Measurements from ENCODE around the gene SNX7. TPM values are rescaled to one million over a fixed set of nuclear protein-coding genes. Genes with fewer than 3 reads are reported as not detected.

Gene SNX7
- total and polyA plus RNA-seq, 8 donors, result 11.1 to 38.9 (median 24.5) TPM

- no peaks in the 10 kb centered on the region for H3K27me3 ChIP-seq
- no peak for DNase-seq
- no peak overlapping the region for H3K27ac ChIP-seq
- no peak for TF ChIP-seq POLR2AphosphoS5 (IDR thresholded peaks at IDR 0.05)
- no peak for TF ChIP-seq POLR2A (IDR thresholded peaks at IDR 0.05)
- TF ChIP-seq EP300 (IDR thresholded peaks at IDR 0.05), result no peak
- TF ChIP-seq CTCF (IDR thresholded peaks at IDR 0.05), result no peak
- H3K4me1 ChIP-seq, result peaks cover 0 to 15% (median 3%) of the 10 kb centered on the region in 4 donors
- intact Hi-C loops (cut with DNase I; ENCODE audit: low total_unique reads), result no loop called here
- H3K4me3 ChIP-seq, result no peak overlapping the region
- 91 to 100% (median 94%) methylated on average over 3 of the region's 3 CpGs for WGBS, 5 donors
- peaks cover 0 to 22% (median 16%) of the 10 kb centered on the region in 4 donors for H3K36me3 ChIP-seq
- no peaks in the 10 kb centered on the region for H3K9me3 ChIP-seq
Measured at GRCh38 chr1:98681812-98682211, 20.3 kb downstream of the SNX7 start.

- no peak for DNase-seq
- H3K27me3 ChIP-seq, result no peaks in the 10 kb centered on the region
- intact Hi-C loops (cut with DNase I; ENCODE audit: low total_unique reads), result no loop called here
- H3K36me3 ChIP-seq, result peaks cover 0 to 37% (median 30%) of the 10 kb centered on the region in 4 donors
- WGBS, 5 donors, result 89 to 96% (median 92%) methylated on average over 2 of the region's 2 CpGs
- H3K9me3 ChIP-seq, result no peaks in the 10 kb centered on the region
- H3K27ac ChIP-seq, result no peak overlapping the region
- H3K4me1 ChIP-seq, result no peaks in the 10 kb centered on the region
- no peak for TF ChIP-seq POLR2AphosphoS5 (IDR thresholded peaks at IDR 0.05)
- H3K4me3 ChIP-seq, result no peak overlapping the region
Measured at GRCh38 chr1:98688110-98688739, 26.7 kb downstream of the SNX7 start.

GRCh38 chr1:98690576-98690975 is 29.1 kb downstream of the SNX7 start:
- no peak for DNase-seq
- no peak overlapping the region for H3K27ac ChIP-seq
- TF ChIP-seq CTCF (IDR thresholded peaks at IDR 0.05) (no peak), POLR2A (IDR thresholded peaks at IDR 0.05) (no peak), EP300 (IDR thresholded peaks at IDR 0.05) (no peak), POLR2AphosphoS5 (IDR thresholded peaks at IDR 0.05) (no peak)
- H3K27me3 ChIP-seq, result no peaks in the 10 kb centered on the region
- H3K9me3 ChIP-seq, result no peaks in the 10 kb centered on the region
- H3K4me1 ChIP-seq, result no peaks in the 10 kb centered on the region
- intact Hi-C loops (cut with DNase I; ENCODE audit: low total_unique reads), result no loop called here
- peaks cover 0 to 37% (median 23%) of the 10 kb centered on the region in 4 donors for H3K36me3 ChIP-seq
- no peak overlapping the region for H3K4me3 ChIP-seq

GRCh38 chr1:98692482-98692881 is 31.0 kb downstream of the SNX7 start:
- Histone ChIP-seq H3K36me3 (peaks cover 0 to 29% (median 15%) of the 10 kb centered on the region in 4 donors), H3K9me3 (no peaks in the 10 kb centered on the region), H3K27me3 (no peaks in the 10 kb centered on the region), H3K4me3 (no peak overlapping the region), H3K4me1 (no peaks in the 10 kb centered on the region), H3K27ac (no peak overlapping the region)
- TF ChIP-seq CTCF (IDR thresholded peaks at IDR 0.05) (no peak), POLR2AphosphoS5 (IDR thresholded peaks at IDR 0.05) (no peak), POLR2A (IDR thresholded peaks at IDR 0.05) (no peak), EP300 (IDR thresholded peaks at IDR 0.05) (no peak)
- WGBS, 5 donors, result 94 to 98% (median 96%) methylated on average over 2 of the region's 2 CpGs
- intact Hi-C loops (cut with DNase I; ENCODE audit: low total_unique reads), result no loop called here
- DNase-seq, result no peak

- intact Hi-C loops (cut with DNase I; ENCODE audit: low total_unique reads), result no loop called here
- Histone ChIP-seq H3K4me1 (no peaks in the 10 kb centered on the region), H3K9me3 (no peaks in the 10 kb centered on the region), H3K27ac (no peak overlapping the region), H3K27me3 (no peaks in the 10 kb centered on the region), H3K36me3 (peaks cover 0 to 25% (median 15%) of the 10 kb centered on the region in 4 donors), H3K4me3 (no peak overlapping the region)
- WGBS, 5 donors, result 77 to 88% (median 80%) methylated on average over 2 of the region's 2 CpGs
- TF ChIP-seq POLR2AphosphoS5 (IDR thresholded peaks at IDR 0.05), result no peak
- TF ChIP-seq POLR2A (IDR thresholded peaks at IDR 0.05), result no peak
- TF ChIP-seq EP300 (IDR thresholded peaks at IDR 0.05), result no peak
- TF ChIP-seq CTCF (IDR thresholded peaks at IDR 0.05), result no peak
- DNase-seq, result no peak
Measured at GRCh38 chr1:98693385-98693784, 31.9 kb downstream of the SNX7 start.

All from stomach (tissue), 9 donors.